LNCaP clone FGC (cell line): Measurements from ENCODE around the gene C6orf62.
A peak's percentile ranks its signal among the peaks of the same experiment; 100 is the strongest.
"Not testable (repeated sequence)": the region's sequence is repeated elsewhere in the genome, so short reads cannot be mapped to it uniquely, and the experiment has no call there.

Source experiments
- DNase-seq: peaks from one replicate; pipeline ENCODE4 v3.0.0-alpha.2; 2011; ENCODE audit warnings: low read depth
- H3K4me3 ChIP-seq: 2 replicates; pipeline ENCODE4 v1.5.1; 2011; ENCODE audit warnings: mild to moderate bottlenecking, low read depth, low read length, control low read depth
- CTCF ChIP-seq: IDR thresholded peaks from 2 replicates; pipeline ENCODE4 v1.5.1; 2012; ENCODE audit warnings: mild to moderate bottlenecking; ENCODE audit not compliant: control insufficient read depth, insufficient read depth; ENCODE audit errors: extremely low read depth

C6orf62 gene

GRCh38 chr6:24721461-24722215 lies 2.7 kb upstream of the C6orf62 start:
- no peak for DNase-seq

GRCh38 chr6:24720604-24721460 lies 1.9 kb upstream of the C6orf62 start:
- H3K4me3 ChIP-seq = peak overlapping the region; percentile 98
- TF ChIP-seq CTCF = no peak
- DNase-seq = peak; percentile 99

More at GRCh38 chr6:24721461-24722215, 2.7 kb upstream of the C6orf62 start:
- peak overlapping the region; percentile 98 for H3K4me3 ChIP-seq
- TF ChIP-seq CTCF = no peak

GRCh38 chr6:24720131-24720603 lies 1.2 kb upstream of the C6orf62 start:
- DNase-seq = no peak
- peak overlapping the region; percentile 98 for H3K4me3 ChIP-seq
- no peak for TF ChIP-seq CTCF

- no peak for DNase-seq
- peak overlapping the region; percentile 98 for H3K4me3 ChIP-seq
- no peak for TF ChIP-seq CTCF
These were observed 367 bp downstream of the C6orf62 start for GRCh38 chr6:24718449-24719124.

GRCh38 chr6:24716602-24717148 lies 2.3 kb downstream of the C6orf62 start:
- H3K4me3 ChIP-seq = not testable (repeated sequence)

GRCh38 chr6:24710519-24711303 lies 8.2 kb downstream of the C6orf62 start:
- DNase-seq = no peak
- H3K4me3 ChIP-seq = no peak overlapping the region
- TF ChIP-seq CTCF = no peak

More at GRCh38 chr6:24716602-24717148, 2.3 kb downstream of the C6orf62 start:
- DNase-seq = not testable (repeated sequence)
